Activated T-cell treated with anti-CD3 and anti-CD28 coated beads, Interleukin-2, amount 50 U/mL, for 4 hours (primary cell): ENCODE results near the gene CCP110. TPM values are rescaled to one million over a fixed set of nuclear protein-coding genes. Genes with fewer than 3 reads are reported as not detected.

Source experiments
- ATAC-seq, 2 donors: fragments of 200-7000 bp; cut with Tn5 transposase; one replicate each; pipeline ENCODE4 v1.10.0; 2021
- DNase-seq: peaks from one replicate; pipeline ENCODE4 v3.0.0-alpha.2; 2020
- H3K27me3 Mint-ChIP-seq: one replicate; pipeline ENCODE4 v1.8.0; 2021; ENCODE audit warnings: low read depth, mixed read lengths
- H3K36me3 Mint-ChIP-seq: one replicate; pipeline ENCODE4 v1.8.0; 2022; ENCODE audit warnings: mixed read lengths; ENCODE audit not compliant: insufficient read depth
- H3K4me1 Mint-ChIP-seq: one replicate; pipeline ENCODE4 v1.8.0; 2021; ENCODE audit warnings: low read depth, mixed read lengths
- H3K4me3 Mint-ChIP-seq: one replicate; pipeline ENCODE4 v1.8.0; 2021; ENCODE audit warnings: mild to moderate bottlenecking, moderate library complexity, mixed read lengths
- H3K9me3 Mint-ChIP-seq: one replicate; pipeline ENCODE4 v1.8.0; 2021; ENCODE audit warnings: mixed read lengths
- total RNA-seq, 3 donors: library from RNA; stranded (reverse); gene quantifications; one replicate each; pipeline ENCODE4 v1.2.1, GENCODE V29; 2021

CCP110 gene, protein sequence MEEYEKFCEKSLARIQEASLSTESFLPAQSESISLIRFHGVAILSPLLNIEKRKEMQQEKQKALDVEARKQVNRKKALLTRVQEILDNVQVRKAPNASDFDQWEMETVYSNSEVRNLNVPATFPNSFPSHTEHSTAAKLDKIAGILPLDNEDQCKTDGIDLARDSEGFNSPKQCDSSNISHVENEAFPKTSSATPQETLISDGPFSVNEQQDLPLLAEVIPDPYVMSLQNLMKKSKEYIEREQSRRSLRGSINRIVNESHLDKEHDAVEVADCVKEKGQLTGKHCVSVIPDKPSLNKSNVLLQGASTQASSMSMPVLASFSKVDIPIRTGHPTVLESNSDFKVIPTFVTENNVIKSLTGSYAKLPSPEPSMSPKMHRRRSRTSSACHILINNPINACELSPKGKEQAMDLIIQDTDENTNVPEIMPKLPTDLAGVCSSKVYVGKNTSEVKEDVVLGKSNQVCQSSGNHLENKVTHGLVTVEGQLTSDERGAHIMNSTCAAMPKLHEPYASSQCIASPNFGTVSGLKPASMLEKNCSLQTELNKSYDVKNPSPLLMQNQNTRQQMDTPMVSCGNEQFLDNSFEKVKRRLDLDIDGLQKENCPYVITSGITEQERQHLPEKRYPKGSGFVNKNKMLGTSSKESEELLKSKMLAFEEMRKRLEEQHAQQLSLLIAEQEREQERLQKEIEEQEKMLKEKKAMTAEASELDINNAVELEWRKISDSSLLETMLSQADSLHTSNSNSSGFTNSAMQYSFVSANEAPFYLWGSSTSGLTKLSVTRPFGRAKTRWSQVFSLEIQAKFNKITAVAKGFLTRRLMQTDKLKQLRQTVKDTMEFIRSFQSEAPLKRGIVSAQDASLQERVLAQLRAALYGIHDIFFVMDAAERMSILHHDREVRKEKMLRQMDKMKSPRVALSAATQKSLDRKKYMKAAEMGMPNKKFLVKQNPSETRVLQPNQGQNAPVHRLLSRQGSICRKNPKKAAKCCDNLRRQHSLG
- 10 to 100 TPM; 14.1 to 17.4 (median 15.3) TPM for total RNA-seq

DNA sequence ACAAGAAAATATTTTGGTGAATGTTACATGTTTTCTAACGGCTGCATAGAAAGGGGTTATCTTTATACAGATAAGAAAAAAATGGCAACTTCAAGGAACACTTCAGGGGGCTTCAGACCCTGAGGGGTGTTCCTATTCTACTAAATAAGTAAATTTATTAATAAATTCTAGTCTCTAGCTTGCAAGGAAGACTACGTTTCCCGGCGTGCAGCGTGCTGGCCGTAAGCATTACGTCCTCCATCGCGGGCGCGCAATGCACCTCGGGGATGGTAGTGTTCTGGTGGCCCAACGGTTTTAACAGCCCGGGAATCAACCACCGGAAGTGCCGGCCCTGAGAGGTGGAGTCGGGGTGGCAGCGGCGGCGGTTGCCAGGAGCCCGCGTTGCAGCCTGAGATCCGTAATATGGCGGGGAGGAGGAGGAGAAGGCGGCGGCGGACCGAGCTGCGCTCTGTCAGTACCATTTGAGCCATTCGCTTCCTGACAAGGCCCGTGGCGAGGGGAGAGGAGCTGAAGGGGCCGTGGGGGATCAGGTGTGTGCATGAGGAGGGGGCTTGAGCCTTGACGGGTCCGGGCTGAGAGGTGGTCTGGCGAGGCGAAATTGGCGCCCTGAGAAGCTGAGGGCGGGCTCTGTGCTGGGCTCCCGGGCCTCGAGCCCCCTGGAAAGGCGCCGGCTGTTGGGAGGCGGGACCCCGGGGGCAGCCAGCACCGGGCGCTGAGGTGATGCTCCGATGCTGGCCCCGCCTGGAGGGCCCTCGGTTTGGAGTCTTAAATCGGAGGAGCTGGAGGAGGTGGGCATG lies at the start of gene CCP110:
CCP110 (plus strand) TSS at position 384 of the 797 bp plus-strand sequence. CDS start 3,940 bp downstream, outside the sequence.
- DNase-seq (peak; percentile 92), ATAC-seq (peak; percentile 88 to 89)
- Mint-ChIP-seq H3K9me3 (no peaks in the 10 kb centered on the region), H3K27me3 (no peaks in the 10 kb centered on the region), H3K4me3 (peak within 1 kb of the TSS; percentile 94), H3K4me1 (peaks cover 46% of the 10 kb centered on the region), H3K36me3 (peaks cover 10% of the 10 kb centered on the region)

DNA sequence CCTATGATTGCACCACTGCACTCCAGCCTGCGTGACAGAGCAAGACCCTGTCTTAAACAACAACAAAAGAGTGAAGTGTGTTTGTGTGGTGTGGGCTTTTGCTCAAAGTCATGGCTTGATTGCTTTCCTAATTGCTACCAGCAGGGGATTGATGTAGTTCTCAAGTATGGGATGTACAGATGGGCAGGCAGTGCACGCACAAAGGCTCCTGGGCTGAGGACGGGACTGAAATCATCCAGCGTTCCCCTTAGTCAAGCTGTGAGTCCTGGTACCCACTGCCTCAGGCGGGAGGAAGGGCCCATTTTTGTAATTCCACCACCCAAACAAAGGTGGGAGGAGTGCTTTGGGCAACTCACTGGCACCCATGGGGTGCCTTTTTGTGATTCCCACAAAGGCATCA lies 49.1 kb upstream of the CCP110 start:
- Mint-ChIP-seq H3K36me3 (no peaks in the 10 kb centered on the region), H3K9me3 (no peaks in the 10 kb centered on the region), H3K27me3 (peaks cover 4% of the 10 kb centered on the region), H3K4me3 (no peak overlapping the region), H3K4me1 (no peaks in the 10 kb centered on the region)
- DNase-seq, result no peak
- no peak for ATAC-seq

DNA sequence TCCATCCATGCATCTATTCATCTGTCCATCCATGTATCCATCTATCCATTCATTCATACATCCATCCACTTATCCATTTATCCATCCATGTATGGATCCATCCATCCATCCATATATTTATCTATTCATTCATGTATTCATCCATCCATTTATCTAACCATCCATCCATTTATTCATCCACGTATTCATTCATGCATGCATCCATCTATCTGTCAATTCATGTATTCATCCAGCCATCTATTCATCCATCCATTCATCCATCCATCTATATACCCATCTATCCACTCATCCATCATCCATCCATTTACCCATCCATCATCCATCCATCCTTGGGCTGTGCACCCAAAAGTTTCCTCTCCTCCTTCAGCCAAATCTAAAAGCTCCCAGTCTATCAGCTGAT lies 45.2 kb upstream of the CCP110 start:
- no peaks in the 10 kb centered on the region for H3K4me1 Mint-ChIP-seq
- H3K27me3 Mint-ChIP-seq, result peaks cover 4% of the 10 kb centered on the region
- no peaks in the 10 kb centered on the region for H3K9me3 Mint-ChIP-seq
- no peaks in the 10 kb centered on the region for H3K36me3 Mint-ChIP-seq
- no peak overlapping the region for H3K4me3 Mint-ChIP-seq
- no peak for ATAC-seq
- no peak for DNase-seq

DNA sequence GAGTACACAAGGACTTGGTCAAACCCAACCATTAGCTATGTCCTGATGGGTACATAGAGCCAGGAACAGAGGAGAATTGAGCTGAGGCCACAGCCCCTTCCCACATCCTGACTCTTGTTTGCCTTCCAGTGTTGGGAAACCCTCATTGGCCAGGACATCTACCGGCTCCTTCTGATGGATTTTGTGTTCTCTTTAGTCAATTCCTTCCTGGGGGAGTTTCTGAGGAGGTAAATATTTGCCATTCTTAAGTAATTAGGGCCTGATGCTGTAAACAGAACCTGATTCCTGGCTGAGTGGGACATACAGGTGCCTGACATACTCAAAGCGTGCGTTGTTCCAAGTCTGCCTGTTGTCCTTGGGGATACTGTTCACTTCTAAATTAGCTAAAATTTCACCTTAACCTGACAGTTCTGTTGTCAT lies 44.4 kb upstream of the CCP110 start:
- Mint-ChIP-seq H3K9me3 (no peaks in the 10 kb centered on the region), H3K36me3 (no peaks in the 10 kb centered on the region), H3K27me3 (peaks cover 4% of the 10 kb centered on the region), H3K4me1 (no peaks in the 10 kb centered on the region), H3K4me3 (no peak overlapping the region)
- no peak for ATAC-seq
- no peak for DNase-seq

DNA sequence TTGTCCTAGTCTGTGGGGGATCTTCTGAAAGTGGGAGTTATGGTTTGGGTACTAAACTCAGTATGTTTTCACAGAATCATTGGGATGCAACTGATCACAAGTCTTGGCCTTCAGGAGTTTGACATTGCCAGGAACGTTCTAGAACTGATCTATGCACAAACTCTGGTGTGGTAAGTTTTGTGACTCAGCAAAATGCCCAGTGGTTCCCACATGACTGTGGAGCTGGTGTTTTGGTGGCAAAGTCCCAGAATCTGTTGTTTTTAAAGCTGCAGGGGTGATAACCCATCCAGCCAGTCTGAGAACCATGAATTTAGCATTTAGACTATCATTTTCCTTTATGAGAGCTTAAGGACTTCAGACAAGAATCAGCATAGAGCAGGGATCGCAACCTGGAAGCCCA lies 42.4 kb upstream of the CCP110 start:
- Mint-ChIP-seq H3K4me1 (no peaks in the 10 kb centered on the region), H3K27me3 (peaks cover 4% of the 10 kb centered on the region), H3K36me3 (no peaks in the 10 kb centered on the region), H3K9me3 (no peaks in the 10 kb centered on the region), H3K4me3 (no peak overlapping the region)
- ATAC-seq (no peak), DNase-seq (no peak)

DNA sequence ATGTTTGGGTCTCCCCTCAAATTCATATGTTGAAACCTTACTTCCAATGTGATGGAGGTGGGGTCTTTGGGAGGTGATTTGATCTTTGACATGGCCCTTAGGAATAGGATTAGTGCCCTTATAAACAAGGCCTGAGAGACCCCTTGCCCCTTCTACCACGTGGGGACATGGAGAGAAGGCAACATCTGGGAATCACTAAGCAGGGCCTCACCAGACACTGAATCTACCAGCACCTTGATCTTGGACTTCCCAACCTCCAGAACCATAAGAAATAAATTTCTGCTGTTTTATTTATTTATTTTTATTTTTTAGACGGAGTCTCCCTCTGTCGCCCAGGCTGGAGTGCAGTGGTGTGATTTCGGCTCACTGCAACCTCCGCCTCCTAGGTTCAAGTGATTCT lies 42.0 kb upstream of the CCP110 start:
- no peak for ATAC-seq
- Mint-ChIP-seq H3K27me3 (peaks cover 4% of the 10 kb centered on the region), H3K36me3 (no peaks in the 10 kb centered on the region), H3K9me3 (no peaks in the 10 kb centered on the region), H3K4me3 (no peak overlapping the region), H3K4me1 (no peaks in the 10 kb centered on the region)
- DNase-seq, result no peak

DNA sequence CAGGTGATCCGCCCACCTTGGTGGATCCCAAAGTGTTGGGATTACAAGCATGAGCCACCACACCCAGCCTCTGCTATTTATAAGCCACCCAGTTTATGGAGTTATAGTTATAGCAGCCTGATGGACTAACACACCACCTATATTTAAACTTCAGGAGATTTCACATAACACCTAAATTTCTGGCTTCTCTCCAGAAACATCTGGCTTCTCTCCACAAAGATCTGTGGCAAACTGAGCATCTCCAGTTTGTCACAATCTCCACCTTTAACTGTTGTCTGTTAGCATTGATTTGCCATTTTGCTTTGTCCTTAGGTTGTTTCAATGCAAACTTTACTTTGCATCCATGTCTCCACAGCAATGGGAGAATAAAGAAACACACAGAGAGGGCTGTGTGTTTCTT lies 41.5 kb upstream of the CCP110 start:
- H3K27me3 Mint-ChIP-seq, result peaks cover 4% of the 10 kb centered on the region
- DNase-seq (no peak), ATAC-seq (no peak)
- H3K36me3 Mint-ChIP-seq, result no peaks in the 10 kb centered on the region
- no peak overlapping the region for H3K4me3 Mint-ChIP-seq
- no peaks in the 10 kb centered on the region for H3K9me3 Mint-ChIP-seq
- H3K4me1 Mint-ChIP-seq, result no peaks in the 10 kb centered on the region

DNA sequence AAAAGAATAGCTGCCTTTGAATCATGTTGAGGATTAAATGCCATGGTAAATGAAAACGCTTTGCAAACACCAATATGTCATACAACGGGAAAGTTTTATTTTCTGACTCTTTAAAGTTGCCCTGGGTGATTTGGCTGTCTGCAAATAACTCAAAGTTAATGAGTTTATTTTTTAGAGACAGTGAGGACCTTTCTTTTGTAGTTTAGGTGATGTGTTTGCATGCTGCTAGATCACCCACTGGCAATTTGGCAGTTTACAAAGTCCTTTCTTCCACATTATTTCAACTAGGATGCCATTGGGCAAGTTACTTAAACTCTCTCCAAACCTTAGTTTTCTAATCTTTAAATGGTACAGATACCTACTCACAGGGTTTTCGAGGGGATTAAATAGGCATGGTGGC lies 39.6 kb upstream of the CCP110 start:
- Mint-ChIP-seq H3K4me3 (no peak overlapping the region), H3K4me1 (no peaks in the 10 kb centered on the region), H3K36me3 (no peaks in the 10 kb centered on the region), H3K9me3 (no peaks in the 10 kb centered on the region), H3K27me3 (no peaks in the 10 kb centered on the region)
- no peak for DNase-seq
- no peak for ATAC-seq

DNA sequence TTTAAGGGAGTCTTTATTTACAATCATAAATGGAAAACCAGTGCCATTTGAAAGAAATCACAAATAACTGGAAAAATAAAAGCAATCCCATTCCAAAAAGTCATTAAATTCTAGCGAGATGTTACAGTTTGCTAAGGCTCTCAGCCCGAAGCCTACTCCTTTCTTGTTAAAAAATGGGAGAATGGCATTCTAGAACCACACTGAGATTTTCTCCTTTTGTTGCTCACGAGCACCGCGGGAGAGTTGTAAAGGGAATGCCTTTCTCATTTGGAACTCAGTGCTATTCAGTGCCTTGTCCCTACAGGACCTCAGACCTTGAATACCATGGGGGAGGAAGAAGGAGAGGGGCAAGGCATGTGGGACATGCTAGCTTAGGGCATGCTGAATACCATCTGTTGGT lies 38.1 kb upstream of the CCP110 start:
- no peaks in the 10 kb centered on the region for H3K9me3 Mint-ChIP-seq
- H3K36me3 Mint-ChIP-seq, result no peaks in the 10 kb centered on the region
- ATAC-seq, result no peak

DNA sequence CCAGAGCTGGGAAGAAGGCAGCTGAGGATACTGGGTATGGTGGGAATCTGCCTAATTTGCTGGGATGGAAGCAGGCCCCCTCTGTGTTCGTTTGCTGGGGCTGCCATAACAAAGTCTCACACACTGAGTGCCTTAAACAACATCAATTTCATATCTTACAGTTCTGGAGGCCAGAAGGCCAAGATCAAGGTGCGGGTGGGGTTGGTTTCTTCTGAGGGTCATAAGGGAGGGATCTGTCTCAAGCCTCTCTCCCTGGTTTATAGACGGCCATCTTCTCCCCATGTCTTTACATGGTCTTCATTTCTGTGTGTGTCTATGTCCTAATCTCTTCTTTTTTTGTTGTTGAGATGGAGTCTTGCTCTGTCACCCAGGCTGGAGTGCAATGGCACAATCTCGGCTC lies 37.7 kb upstream of the CCP110 start:
- ATAC-seq (no peak), DNase-seq (no peak)
- no peaks in the 10 kb centered on the region for H3K36me3 Mint-ChIP-seq
- H3K9me3 Mint-ChIP-seq, result no peaks in the 10 kb centered on the region
- H3K4me3 Mint-ChIP-seq, result no peak overlapping the region
- no peaks in the 10 kb centered on the region for H3K27me3 Mint-ChIP-seq
- H3K4me1 Mint-ChIP-seq, result no peaks in the 10 kb centered on the region

More for the DNA sequence above, 38.1 kb upstream of the CCP110 start:
- H3K4me3 Mint-ChIP-seq, result no peak overlapping the region
- no peak for DNase-seq
- no peaks in the 10 kb centered on the region for H3K4me1 Mint-ChIP-seq
- no peaks in the 10 kb centered on the region for H3K27me3 Mint-ChIP-seq

DNA sequence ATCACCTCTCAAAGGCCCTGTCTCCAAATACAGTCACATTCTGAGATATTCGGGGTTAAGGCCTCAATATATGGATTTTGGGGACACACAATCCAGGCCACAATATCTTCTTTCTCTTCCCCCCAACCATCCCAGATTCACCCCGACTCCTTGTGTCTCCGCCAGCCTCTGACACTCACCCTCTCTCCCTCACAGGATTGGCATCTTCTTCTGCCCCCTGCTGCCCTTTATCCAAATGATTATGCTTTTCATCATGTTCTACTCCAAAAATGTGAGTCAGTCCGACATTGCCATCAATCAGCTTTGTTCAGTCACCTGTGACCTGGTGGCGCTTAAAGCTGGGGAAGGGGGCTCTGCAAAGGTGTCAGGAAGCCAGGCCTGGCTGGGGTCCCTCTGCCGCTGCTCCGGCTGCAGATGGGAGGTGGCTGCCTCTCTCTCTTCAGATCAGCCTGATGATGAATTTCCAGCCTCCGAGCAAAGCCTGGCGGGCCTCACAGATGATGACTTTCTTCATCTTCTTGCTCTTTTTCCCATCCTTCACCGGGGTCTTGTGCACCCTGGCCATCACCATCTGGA lies 36.9 kb upstream of the CCP110 start:
- no peaks in the 10 kb centered on the region for H3K4me1 Mint-ChIP-seq
- ATAC-seq (no peak), DNase-seq (no peak)
- H3K9me3 Mint-ChIP-seq, result no peaks in the 10 kb centered on the region
- H3K4me3 Mint-ChIP-seq, result no peak overlapping the region
- H3K36me3 Mint-ChIP-seq, result no peaks in the 10 kb centered on the region
- H3K27me3 Mint-ChIP-seq, result no peaks in the 10 kb centered on the region

DNA sequence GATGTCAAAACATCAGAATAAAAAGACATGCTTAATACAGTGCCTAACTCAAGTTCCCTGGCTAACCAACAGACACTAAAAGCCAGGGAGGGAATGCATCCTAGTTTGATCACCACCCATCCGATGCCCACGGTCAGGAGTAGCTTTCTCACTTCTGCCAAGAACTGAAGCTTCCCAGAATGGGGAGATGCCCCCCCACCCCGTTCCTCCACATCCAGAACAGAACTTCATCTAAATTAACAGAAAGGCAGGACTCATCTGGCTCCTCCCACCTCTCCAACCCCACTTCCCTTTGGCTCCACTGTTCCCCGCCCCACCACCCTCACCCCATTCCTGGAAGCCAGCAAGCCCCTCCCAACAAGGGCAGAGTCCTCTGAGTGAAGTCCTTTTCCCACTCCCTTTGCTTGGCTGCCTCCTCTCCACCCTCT lies 35.5 kb upstream of the CCP110 start:
- H3K9me3 Mint-ChIP-seq, result no peaks in the 10 kb centered on the region
- H3K4me3 Mint-ChIP-seq, result no peak overlapping the region

DNA sequence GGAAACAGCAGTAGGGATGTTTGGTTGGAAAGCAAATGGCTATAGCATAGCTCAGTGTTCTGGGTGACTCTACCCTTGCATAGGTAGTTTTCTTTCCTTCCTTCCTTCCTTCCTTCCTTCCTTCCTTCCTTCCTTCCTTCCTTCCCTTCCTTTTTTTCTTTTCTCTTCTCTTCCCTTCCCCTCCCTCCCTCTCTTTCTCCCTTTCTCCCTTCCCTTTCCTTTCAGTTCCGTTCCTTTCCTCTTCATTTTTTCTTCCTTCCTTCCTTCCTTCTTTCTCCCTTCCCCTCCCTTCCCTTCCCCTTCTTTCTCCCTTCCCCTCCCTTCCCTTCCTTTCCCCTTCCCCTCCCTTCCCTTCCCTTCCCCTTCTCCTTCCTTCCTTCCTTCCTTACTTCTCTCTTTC lies 33.1 kb upstream of the CCP110 start:
- no peak for ATAC-seq
- peaks cover 9% of the 10 kb centered on the region for H3K4me1 Mint-ChIP-seq
- no peak overlapping the region for H3K4me3 Mint-ChIP-seq
- no peaks in the 10 kb centered on the region for H3K9me3 Mint-ChIP-seq
- no peaks in the 10 kb centered on the region for H3K36me3 Mint-ChIP-seq
- H3K27me3 Mint-ChIP-seq, result no peaks in the 10 kb centered on the region
- DNase-seq, result no peak

More for the DNA sequence above, 35.5 kb upstream of the CCP110 start:
- H3K27me3 Mint-ChIP-seq, result no peaks in the 10 kb centered on the region
- H3K4me1 Mint-ChIP-seq, result no peaks in the 10 kb centered on the region
- DNase-seq, result no peak
- H3K36me3 Mint-ChIP-seq, result no peaks in the 10 kb centered on the region
- ATAC-seq, result no peak

DNA sequence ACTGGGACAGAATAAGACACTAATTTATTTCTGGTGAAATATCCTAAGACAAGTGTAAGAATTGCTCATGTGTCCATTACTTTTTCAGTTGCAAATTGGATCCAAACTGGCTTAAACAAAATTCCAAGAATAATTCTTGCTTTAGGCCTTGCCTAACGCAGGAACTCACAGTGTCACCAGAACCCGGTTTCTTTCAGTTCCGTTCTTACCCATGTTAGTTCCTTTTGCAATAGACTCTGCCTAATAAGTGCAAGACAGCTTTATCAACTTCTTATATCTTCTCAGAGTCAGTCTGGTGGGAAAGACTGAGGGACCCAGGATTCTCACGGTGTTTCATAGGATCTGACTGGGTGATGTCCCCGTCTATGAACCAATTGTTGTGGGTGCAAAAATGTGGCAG lies 26.6 kb upstream of the CCP110 start:
- no peak for DNase-seq
- no peaks in the 10 kb centered on the region for H3K9me3 Mint-ChIP-seq
- H3K36me3 Mint-ChIP-seq, result peaks cover 19% of the 10 kb centered on the region
- peaks cover 9% of the 10 kb centered on the region for H3K4me1 Mint-ChIP-seq
- no peak for ATAC-seq
- no peak overlapping the region for H3K4me3 Mint-ChIP-seq
- H3K27me3 Mint-ChIP-seq, result no peaks in the 10 kb centered on the region
